HG02588 (cell line): ENCODE results near the gene PJA1.

Experiments
- ATAC-seq: cut with Tn5 transposase; IDR thresholded peaks from one replicate; pipeline ENCODE4 v1.9.1; 2021; ENCODE audit warnings: mild to moderate bottlenecking, moderate library complexity; ENCODE audit not compliant: unreplicated experiment

The PJA1 gene

GRCh38 chrX:69165087-69165651 is at the start of gene PJA1:
TSS of gene PJA1 (minus strand) at chrX:69165453. CDS start at chrX:69163073, 2,380 bp downstream.
- peak; percentile 96 for ATAC-seq

GRCh38 chrX:69214463-69214862 is 49.2 kb upstream of the PJA1 start:
- ATAC-seq: no peak

- ATAC-seq: no peak
Observed at GRCh38 chrX:69211701-69212100, 46.4 kb upstream of the PJA1 start.

GRCh38 chrX:69210581-69210980 is 45.3 kb upstream of the PJA1 start:
- ATAC-seq: no peak

GRCh38 chrX:69207216-69207615 is 42.0 kb upstream of the PJA1 start:
- ATAC-seq: no peak

GRCh38 chrX:69203638-69204037 is 38.4 kb upstream of the PJA1 start:
- ATAC-seq: no peak

- ATAC-seq: no peak
Observed at GRCh38 chrX:69197690-69198089, 32.4 kb upstream of the PJA1 start.

- no peak for ATAC-seq
Observed at GRCh38 chrX:69196666-69197065, 31.4 kb upstream of the PJA1 start.

- no peak for ATAC-seq
Observed at GRCh38 chrX:69195810-69196209, 30.6 kb upstream of the PJA1 start.

- no peak for ATAC-seq
Observed at GRCh38 chrX:69195192-69195591, 29.9 kb upstream of the PJA1 start.

GRCh38 chrX:69192603-69193002 is 27.4 kb upstream of the PJA1 start:
- no peak for ATAC-seq

- no peak for ATAC-seq
Observed at GRCh38 chrX:69189576-69190371, 24.5 kb upstream of the PJA1 start.

GRCh38 chrX:69186651-69187050 is 21.4 kb upstream of the PJA1 start:
- no peak for ATAC-seq

GRCh38 chrX:69185886-69186285 is 20.6 kb upstream of the PJA1 start:
- no peak for ATAC-seq

- no peak for ATAC-seq
Observed at GRCh38 chrX:69185141-69185540, 19.9 kb upstream of the PJA1 start.

- no peak for ATAC-seq
Observed at GRCh38 chrX:69182818-69183380, 17.6 kb upstream of the PJA1 start.

- ATAC-seq: no peak
Observed at GRCh38 chrX:69179380-69179911, 14.2 kb upstream of the PJA1 start.

- no peak for ATAC-seq
Observed at GRCh38 chrX:69178592-69178991, 13.3 kb upstream of the PJA1 start.

GRCh38 chrX:69177511-69178162 is 12.4 kb upstream of the PJA1 start:
- no peak for ATAC-seq

GRCh38 chrX:69176053-69176452 is 10.8 kb upstream of the PJA1 start:
- no peak for ATAC-seq

GRCh38 chrX:69173906-69174305 is 8.7 kb upstream of the PJA1 start:
- no peak for ATAC-seq

- no peak for ATAC-seq
Observed at GRCh38 chrX:69172937-69173336, 7.7 kb upstream of the PJA1 start.
